NCI-H510A (cell line): ENCODE results near the gene C1orf35.

ENCODE experiments used
- DNase-seq: peaks from one replicate; lab custom pipeline; 2025; lab: John Stamatoyannopoulos, UW

C1orf35 gene

DNA sequence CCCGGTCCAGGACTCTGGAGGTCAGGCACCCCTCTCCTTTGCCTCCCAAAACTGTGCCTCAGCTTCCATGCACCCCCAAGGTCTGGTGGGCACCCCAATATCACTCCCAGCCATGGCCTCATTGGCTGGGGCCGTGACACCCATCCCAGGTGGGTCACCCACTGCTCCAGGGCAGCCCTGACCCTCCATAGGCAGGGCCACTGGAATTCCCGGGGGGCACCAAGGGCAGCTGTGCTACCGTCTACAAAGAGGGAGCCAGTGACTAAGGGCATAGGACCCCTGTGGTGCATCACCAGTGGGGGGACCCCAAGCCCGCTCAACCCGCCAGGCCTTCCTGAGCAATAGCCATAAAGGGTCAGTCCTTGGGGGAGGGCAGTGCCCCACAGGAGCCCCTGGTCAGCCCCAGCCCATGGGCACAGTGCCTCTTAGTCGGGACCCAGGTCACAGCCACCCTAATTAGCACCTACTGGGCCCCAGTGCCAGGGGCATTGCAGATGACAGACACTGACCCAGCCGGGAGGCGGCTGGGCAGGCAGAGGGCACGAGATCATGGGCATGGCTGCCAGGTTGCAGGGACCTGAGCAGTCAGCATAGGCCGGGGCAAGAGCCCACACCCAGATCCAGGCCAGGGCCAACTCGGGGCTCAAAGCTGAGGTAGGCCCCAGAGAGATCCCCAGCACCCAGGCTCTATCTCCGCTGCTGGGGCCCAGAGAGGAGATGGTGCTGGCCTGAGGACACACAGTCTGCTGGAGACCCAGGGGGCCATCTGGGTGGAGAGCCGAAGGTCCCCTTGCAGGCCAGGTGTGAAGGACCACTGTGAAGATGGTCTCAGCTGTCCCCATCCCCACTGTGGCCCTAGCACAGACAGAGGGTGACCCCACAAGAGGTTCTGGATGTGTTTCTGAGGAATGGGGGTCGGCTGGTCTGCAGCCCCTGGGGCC lies 39.6 kb downstream of the C1orf35 start:
- DNase-seq = no peak

DNA sequence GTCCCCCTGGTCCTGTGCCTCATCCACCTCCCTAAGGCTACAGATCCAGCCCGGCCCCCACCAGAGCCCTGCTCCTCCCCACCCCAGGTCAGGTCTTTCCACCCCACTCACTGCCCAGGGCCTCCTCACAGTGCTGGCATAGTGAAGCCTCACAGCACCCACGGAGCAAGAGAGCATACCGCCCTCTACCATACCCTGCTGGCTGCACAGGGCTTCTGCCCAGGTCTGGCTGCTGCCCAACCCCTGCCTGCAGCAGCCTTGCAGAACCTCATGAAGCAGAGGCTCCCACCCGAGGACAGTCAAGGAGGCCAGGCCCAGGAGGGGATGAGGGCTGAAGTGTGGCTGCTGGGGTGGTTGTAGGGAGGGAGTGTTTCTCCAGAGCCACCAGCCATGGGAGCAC lies 40.3 kb downstream of the C1orf35 start:
- no peak for DNase-seq

DNA sequence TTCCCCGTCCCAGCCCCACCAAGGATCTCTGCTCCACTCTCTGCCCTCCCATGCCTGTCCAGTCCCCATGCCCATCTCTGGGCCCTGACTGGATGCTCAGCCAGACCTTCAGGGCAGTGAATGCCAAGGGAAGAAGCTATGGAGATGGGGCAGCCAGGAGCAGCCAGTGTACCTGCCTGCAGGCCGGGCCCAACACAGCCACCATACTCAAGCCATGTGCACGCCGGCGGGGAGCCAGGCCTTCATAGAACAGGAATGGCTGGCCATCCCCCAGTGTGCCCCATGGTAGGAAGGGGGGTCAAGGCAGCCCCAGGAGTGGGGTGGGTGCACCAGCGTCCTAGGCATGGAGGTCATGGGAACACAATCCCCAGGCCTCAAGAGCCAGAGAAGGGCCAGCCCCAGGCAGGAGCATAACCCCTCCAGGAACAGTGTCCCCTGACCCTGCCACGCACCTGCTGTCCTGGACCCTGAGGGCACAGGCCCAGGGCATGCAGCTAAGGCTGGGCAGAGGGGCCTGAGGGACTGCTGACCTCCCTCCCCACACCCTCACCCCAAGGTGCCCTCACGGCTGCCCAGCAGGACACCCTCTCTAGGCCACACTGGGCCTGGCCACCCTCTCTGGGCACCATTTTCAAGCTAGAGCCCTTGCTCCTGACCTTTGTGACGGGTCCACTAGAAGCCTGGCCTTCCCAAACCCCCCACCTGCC lies 40.9 kb downstream of the C1orf35 start:
- DNase-seq = no peak

- DNase-seq = no peak
Measured at GRCh38 chr1:228061411-228062084, 41.6 kb downstream of the C1orf35 start.

DNA sequence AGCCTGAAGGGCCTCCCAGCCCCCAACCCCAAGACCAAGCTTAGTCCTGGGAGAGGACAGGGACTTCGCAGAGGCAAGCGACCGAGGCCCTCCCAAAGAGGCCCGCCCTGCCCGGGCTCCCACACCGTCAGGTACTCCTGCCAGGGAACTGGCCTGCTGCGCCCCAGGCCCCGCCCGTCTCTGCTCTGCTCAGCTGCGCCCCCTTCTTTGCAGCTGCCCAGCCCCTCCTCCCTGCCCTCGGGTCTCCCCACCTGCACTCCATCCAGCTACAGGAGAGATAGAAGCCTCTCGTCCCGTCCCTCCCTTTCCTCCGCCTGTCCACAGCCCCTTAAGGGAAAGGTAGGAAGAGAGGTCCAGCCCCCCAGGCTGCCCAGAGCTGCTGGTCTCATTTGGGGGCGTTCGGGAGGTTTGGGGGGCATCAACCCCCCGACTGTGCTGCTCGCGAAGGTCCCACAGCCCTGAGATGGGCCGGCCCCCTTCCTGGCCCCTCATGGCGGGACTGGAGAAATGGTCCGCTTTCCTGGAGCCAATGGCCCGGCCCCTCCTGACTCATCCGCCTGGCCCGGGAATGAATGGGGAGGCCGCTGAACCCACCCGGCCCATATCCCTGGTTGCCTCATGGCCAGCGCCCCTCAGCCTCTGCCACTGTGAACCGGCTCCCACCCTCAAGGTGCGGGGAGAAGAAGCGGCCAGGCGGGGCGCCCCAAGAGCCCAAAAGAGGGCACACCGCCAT lies 42.5 kb downstream of the C1orf35 start:
- DNase-seq = no peak

DNA sequence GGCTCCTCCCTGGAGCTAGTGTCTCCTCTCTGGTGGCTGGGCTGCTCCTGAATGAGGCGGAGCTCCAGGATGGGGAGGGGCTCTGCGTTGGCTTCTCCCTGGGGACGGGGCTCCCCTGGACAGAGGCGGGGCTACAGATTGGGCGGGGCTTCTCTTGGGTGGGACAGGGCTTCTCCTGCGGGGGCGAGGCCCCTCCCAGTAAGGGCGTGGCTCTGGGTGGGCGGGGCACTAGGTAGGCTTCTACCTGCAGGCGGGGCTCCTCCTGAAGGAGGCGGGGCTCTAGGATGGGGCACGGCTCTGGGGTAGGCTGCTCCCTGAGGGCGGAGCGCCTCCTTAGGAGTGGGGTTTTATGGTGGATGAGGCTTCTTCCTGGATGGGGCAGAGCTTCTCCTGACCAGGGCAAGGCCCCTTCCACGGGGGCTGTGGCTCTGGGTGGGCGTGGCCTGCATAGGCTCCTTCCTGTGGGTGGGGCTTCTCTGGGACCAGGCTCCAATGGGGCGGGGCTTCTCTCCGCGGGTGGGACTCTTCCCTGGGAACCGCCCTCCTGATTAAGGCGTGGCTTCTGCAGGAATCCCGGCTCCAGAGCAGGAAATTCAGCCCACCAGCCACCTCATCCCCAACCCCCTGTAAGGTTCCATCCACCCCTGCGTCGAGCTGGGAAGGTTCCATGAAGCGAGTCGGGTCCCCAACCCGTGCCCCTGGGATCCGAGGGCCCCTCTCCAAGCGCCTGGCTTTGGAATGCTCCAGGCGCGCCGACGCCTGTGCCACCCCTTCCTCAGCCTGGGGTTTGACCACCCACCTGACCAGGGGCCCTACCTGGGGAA lies 43.3 kb downstream of the C1orf35 start:
- no peak for DNase-seq

DNA sequence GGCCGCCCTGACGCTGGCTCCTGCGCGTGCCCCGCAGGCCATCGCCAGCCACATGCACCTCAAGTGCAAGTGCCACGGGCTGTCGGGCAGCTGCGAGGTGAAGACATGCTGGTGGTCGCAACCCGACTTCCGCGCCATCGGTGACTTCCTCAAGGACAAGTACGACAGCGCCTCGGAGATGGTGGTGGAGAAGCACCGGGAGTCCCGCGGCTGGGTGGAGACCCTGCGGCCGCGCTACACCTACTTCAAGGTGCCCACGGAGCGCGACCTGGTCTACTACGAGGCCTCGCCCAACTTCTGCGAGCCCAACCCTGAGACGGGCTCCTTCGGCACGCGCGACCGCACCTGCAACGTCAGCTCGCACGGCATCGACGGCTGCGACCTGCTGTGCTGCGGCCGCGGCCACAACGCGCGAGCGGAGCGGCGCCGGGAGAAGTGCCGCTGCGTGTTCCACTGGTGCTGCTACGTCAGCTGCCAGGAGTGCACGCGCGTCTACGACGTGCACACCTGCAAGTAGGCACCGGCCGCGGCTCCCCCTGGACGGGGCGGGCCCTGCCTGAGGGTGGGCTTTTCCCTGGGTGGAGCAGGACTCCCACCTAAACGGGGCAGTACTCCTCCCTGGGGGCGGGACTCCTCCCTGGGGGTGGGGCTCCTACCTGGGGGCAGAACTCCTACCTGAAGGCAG lies 44.0 kb downstream of the C1orf35 start:
- DNase-seq = no peak

DNA sequence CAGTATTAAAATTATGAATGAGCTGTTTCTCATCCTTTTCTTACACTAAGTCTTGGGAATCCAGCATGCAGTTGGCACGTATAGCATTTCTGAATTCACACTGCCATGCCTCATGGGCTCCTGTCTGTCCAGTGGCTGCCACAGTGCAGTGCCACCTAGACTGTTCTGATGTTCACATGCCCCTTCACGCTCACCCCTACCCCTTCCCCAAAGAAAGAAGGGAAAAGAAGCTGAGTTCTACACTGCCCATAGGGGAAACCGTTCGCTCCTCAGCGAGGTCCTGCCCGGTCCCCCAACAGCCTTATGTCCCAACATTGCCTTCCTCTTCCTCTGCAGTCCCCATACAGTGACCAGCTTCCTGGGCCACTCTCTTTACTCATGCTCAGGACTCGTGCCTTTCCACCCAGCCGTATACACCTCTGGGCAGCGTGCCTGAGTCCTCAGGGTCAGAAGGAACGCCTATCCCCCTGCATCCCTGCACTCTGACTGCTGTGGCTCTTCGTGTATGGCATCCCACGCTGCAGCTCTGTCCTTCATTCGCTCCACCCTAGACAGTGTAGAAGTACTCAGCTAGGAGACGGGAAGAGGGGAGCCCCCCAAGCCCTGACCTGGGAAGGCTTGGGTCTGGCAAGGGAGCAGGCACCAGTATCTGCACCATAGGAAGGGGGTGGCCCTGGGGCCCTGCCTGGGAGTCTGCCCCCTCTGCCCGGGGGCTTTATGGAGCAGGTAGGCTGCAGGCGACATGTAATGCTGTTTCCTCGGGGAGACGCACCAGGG lies 44.8 kb downstream of the C1orf35 start:
- DNase-seq = no peak
